Heart left ventricle (tissue), 16 donors: ENCODE measurements around the gene PCDHB11. TPM values are rescaled to one million over a fixed set of nuclear protein-coding genes. Genes with fewer than 3 reads are reported as not detected.
A peak's percentile ranks its signal among the peaks of the same experiment; 100 is the strongest.
"Not testable (repeated sequence)": the region's sequence is repeated elsewhere in the genome, so short reads cannot be mapped to it uniquely, and the experiment has no call there.

Source experiments
- ATAC-seq, 4 donors: fragments of 200-7000 bp; cut with Tn5 transposase; one replicate each; pipeline ENCODE4 v1.9.1; 2020 to 2022; ENCODE audit warnings: moderate library complexity in 4 of 4, mild to moderate bottlenecking in 3 of 4, moderate number of reproducible peaks in 1 of 4
- DNase-seq, 5 donors: peaks; one replicate each; pipeline ENCODE4 v3.0.0-alpha.2; 2020
- H3K27ac ChIP-seq, 12 donors: fragments of 200-600 bp; sonication (generic) in 4 of 12; one replicate each; pipeline versions ENCODE4 v1.5.0 to v1.8.0; 2016 to 2022; ENCODE audit warnings: mild to moderate bottlenecking in 2 of 12
- H3K27me3 ChIP-seq, 9 donors: fragments of 200-600 bp; sonication (generic) in 2 of 9; one replicate each; pipeline versions ENCODE4 v1.5.1 to v1.8.0; 2016 to 2022; ENCODE audit warnings: mild to moderate bottlenecking in 3 of 9
- H3K36me3 ChIP-seq, 9 donors: fragments of 200-600 bp; sonication (generic) in 2 of 9; one replicate each; pipeline versions ENCODE4 v1.5.0 to v1.8.0; 2018 to 2022; ENCODE audit warnings: mild to moderate bottlenecking in 2 of 9
- H3K4me1 ChIP-seq, 12 donors: fragments of 200-600 bp; sonication (generic) in 4 of 12; one replicate each; pipeline versions ENCODE4 v1.5.0 to v1.8.0; 2016 to 2022; ENCODE audit warnings: mild to moderate bottlenecking in 3 of 12
- H3K4me3 ChIP-seq, 12 donors: fragments of 200-600 bp; sonication (generic) in 4 of 12; one replicate each; pipeline versions ENCODE4 v1.5.0 to v1.8.0; 2017 to 2022; ENCODE audit warnings: mild to moderate bottlenecking in 9 of 12, moderate library complexity in 4 of 12
- H3K9me3 ChIP-seq, 12 donors: fragments of 200-600 bp; sonication (generic) in 4 of 12; one replicate each; pipeline versions ENCODE4 v1.5.0 to v1.8.0; 2016 to 2022; ENCODE audit warnings: mild to moderate bottlenecking in 1 of 12
- POLR2A ChIP-seq, 2 donors: fragments of 450-650 bp; IDR thresholded peaks; one replicate each; pipeline ENCODE4 v1.6.1; 2017; ENCODE audit warnings: antibody characterized with exemption in 2 of 2, mild to moderate bottlenecking in 2 of 2, moderate library complexity in 2 of 2
- WGBS, 4 donors: extraction: QIAGEN DNeasy Blood & Tissue Kit in 2 of 4; methylation state at CpG; one replicate each; pipeline versions ENCODE4 v1.1.5 to v1.1.7; 2013 to 2018; 5-methylcytosine and 5-hydroxymethylcytosine counted together
- intact Hi-C, 10 donors: fragments of 100-400 bp; cut with DNase I; formaldehyde crosslinking; loops; one replicate each; pipeline versions ENCODE4 v1.11.1 to v1.14.2; 2022
- polyA plus RNA-seq, 2 donors: library from polyadenylated mRNA; stranded (reverse); fragments of 200-250 nt; gene quantifications; one replicate each; pipeline ENCODE4 v1.2.3, GENCODE V29; 2013
- total RNA-seq, 9 donors: library from RNA; depleted of rRNA in 2 of 9; stranded (reverse); fragments of >200 nt in 2 of 9; fragmentation: NEBNext Ultra II Directional in 3 of 9; extraction: Animal tissue kit (Norgen Biotek cat#: 25700) in 3 of 9; gene quantifications; one replicate each; pipeline versions ENCODE4 v1.1.0 to v1.2.4, GENCODE V29; 2016 to 2023
- TF ChIP-seq, protein P1 (sequence below), 12 donors: fragments of 200-600 bp; sonication (generic) in 4 of 12; IDR thresholded peaks; one replicate each; pipeline versions ENCODE4 v1.5.0 to v1.8.0; 2018 to 2022; ENCODE audit warnings: antibody characterized with exemption in 12 of 12, mild to moderate bottlenecking in 5 of 12
- donor health status: ischemic (EF 13 %, LVEDD 7.1; RV severe dilation, severe dysfunction).
- donor health status: healthy with polysubstance abuse.
- donor health status: DM: no; HTN: yes; CAD: no.
- donor health status: DM: no; HTN: no; CAD: no.
- donor health status: ischemic (EF 25% LVEDD 6.9; RV normal size, moderate dysfunction).
- donor health status: ischemic (EF 25% LVEDD 5.7; RV mildly dilated, moderate dysfunction).
- donor health status: healthy.
- donor health status: DM: yes; HTN: yes; CAD: no.
- donor health status: ischemic (EF 35%, LVEDD 5.7; RV mildly dilated, moderate dysfunction).
- donor health status: nonischemic (EF 11% LVEDD 7.7; RV severe dilation, severe dysfunction).
- donor health status: DM: yes; HTN: yes; CAD: no.
- donor health status: PGD.
- donor health status: ischemic (EF 29% LVEDD 5.4; RV normal size, mild dysfunction).
- donor health status: nonischemic (EF 23%, LVEDD 6.1; RV moderate dilation, normal function).

Gene PCDHB11
- total and polyA plus RNA-seq, 11 donors, result 0.23 to 2.8 (median 1.1) TPM

DNA sequence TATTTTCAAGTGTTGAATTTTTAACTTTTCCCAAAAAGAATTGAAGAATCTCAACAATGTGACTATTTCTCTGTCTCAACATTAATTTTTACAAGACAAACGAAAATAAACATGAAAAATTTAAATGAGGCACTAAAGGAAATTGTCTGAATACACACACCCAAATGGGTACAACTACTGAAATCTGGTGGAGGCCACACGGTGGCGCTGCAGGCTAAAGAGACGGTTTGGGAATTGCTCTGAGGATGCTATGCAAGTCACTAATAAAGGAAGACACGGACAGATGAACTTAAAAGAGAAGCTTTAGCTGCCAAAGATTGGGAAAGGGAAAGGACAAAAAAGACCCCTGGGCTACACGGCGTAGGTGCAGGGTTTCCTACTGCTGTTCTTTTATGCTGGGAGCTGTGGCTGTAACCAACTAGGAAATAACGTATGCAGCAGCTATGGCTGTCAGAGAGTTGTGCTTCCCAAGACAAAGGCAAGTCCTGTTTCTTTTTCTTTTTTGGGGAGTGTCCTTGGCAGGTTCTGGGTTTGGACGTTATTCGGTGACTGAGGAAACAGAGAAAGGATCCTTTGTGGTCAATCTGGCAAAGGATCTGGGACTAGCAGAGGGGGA, 7.2 kb upstream of the PCDHB11 start, which contains the start of gene PCDHB10:
PCDHB10 (plus strand) TSS at position 244 of the 616 bp plus-strand sequence; CDS start at position 444, 200 bp downstream.
- Histone ChIP-seq H3K9me3 (peaks cover 0 to 94% (median 51%) of the 10 kb centered on the region in 12 donors), H3K4me1 (no peaks in the 10 kb centered on the region), H3K36me3 (peaks cover 0 to under 1% (median 0%) of the 10 kb centered on the region in 9 donors), H3K27ac (no peak within 1 kb of the TSS), H3K27me3 (peaks cover 0 to 17% (median 0%) of the 10 kb centered on the region in 9 donors), H3K4me3 (peak within 1 kb of the TSS in 2 of 12 donors; percentile 3 to 29)
- intact Hi-C loops, result loop anchor here in 1 of 10 donors (10.0 kb wide), 1 partner anchor 53 kb away; the partner anchor contains the start of gene PCDHB15
- no peak for TF ChIP-seq POLR2A (IDR thresholded peaks at IDR 0.05)
- TF ChIP-seq, protein P1, sequence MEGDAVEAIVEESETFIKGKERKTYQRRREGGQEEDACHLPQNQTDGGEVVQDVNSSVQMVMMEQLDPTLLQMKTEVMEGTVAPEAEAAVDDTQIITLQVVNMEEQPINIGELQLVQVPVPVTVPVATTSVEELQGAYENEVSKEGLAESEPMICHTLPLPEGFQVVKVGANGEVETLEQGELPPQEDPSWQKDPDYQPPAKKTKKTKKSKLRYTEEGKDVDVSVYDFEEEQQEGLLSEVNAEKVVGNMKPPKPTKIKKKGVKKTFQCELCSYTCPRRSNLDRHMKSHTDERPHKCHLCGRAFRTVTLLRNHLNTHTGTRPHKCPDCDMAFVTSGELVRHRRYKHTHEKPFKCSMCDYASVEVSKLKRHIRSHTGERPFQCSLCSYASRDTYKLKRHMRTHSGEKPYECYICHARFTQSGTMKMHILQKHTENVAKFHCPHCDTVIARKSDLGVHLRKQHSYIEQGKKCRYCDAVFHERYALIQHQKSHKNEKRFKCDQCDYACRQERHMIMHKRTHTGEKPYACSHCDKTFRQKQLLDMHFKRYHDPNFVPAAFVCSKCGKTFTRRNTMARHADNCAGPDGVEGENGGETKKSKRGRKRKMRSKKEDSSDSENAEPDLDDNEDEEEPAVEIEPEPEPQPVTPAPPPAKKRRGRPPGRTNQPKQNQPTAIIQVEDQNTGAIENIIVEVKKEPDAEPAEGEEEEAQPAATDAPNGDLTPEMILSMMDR (IDR thresholded peaks at IDR 0.05), result peak in 8 of 12 donors; percentile 12 to 51 (median 42)
- DNase-seq (no peak), ATAC-seq (no peak)
- 6 to 11% (median 8%) methylated on average over 10 of the region's 10 CpGs for WGBS, 4 donors

DNA sequence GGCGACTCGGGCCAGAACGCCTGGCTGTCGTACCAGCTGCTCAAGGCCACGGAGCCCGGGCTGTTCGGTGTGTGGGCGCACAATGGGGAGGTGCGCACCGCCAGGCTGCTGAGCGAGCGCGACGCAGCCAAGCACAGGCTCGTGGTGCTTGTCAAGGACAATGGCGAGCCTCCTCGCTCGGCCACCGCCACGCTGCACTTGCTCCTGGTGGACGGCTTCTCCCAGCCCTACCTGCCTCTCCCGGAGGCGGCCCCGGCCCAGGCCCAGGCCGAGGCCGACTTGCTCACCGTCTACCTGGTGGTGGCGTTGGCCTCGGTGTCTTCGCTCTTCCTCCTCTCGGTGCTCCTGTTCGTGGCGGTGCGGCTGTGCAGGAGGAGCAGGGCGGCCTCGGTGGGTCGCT, 5.1 kb upstream of the PCDHB11 start:
- DNase-seq, H3K4me3 ChIP-seq, H3K4me1 ChIP-seq, H3K27ac ChIP-seq, H3K36me3 ChIP-seq, ATAC-seq: not testable (repeated sequence)
- intact Hi-C loops, result loop anchor here in 1 of 10 donors (10.0 kb wide), 1 partner anchor 50 kb away; the partner anchor contains the start of gene PCDHB15
- WGBS, 4 donors, result 17 to 24% (median 22%) methylated on average over 6 to 33 of the region's 37 CpGs
- Histone ChIP-seq H3K9me3 (peaks cover 0 to 95% (median 63%) of the 10 kb centered on the region in 12 donors), H3K27me3 (peaks cover 0 to 13% (median 0%) of the 10 kb centered on the region in 9 donors)

DNA sequence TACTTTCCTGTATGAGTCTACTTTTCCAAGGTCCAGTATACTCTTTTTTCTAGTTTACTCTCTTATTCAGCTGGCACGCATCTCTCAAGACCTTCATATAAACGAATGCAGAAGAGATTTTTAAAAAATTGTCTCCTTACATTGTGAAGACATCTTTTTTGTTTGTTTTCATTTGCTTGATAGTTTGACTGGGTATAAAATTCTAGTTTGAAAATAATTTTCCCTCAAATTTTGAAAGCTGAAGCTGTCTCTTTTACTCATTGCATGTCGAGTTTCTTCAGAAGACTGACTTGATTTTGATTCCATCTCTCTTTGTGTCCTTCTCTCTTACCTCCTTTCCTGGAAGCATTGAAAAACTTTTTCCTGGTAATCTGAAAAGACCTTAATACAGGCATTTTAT, 3.1 kb upstream of the PCDHB11 start:
- DNase-seq, result no peak
- TF ChIP-seq POLR2A (IDR thresholded peaks at IDR 0.05), result no peak
- TF ChIP-seq, protein P1 (IDR thresholded peaks at IDR 0.05), result no peak
- Histone ChIP-seq H3K4me1 (no peaks in the 10 kb centered on the region), H3K36me3 (peaks cover 0 to 3% (median 0%) of the 10 kb centered on the region in 9 donors), H3K27me3 (peaks cover 0 to 10% (median 0%) of the 10 kb centered on the region in 9 donors), H3K9me3 (peaks cover 0 to 95% (median 62%) of the 10 kb centered on the region in 12 donors), H3K4me3 (no peak overlapping the region), H3K27ac (no peak overlapping the region)
- ATAC-seq, result no peak
- intact Hi-C loops, result loop anchor here in 1 of 10 donors (10.0 kb wide), 1 partner anchor 48 kb away; the partner anchor contains the start of gene PCDHB15
- 22 to 55% (median 43%) methylated on average over 3 of the region's 3 CpGs for WGBS, 4 donors

DNA sequence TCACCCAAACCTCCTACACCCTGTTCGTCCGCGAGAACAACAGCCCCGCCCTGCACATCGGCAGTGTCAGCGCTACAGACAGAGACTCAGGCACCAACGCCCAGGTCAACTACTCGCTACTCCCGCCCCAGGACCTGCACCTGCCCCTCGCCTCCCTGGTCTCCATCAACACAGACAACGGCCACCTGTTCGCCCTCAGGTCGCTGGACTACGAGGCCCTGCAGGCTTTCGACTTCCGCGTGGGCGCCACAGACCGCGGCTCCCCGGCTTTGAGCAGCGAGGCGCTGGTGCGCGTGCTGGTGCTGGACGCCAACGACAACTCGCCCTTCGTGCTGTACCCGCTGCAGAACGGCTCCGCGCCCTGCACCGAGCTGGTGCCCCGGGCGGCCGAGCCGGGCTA, 1.7 kb downstream of the PCDHB11 start:
- WGBS, 4 donors, result 27 to 34% (median 29%) methylated on average over 11 to 28 of the region's 38 CpGs

DNA sequence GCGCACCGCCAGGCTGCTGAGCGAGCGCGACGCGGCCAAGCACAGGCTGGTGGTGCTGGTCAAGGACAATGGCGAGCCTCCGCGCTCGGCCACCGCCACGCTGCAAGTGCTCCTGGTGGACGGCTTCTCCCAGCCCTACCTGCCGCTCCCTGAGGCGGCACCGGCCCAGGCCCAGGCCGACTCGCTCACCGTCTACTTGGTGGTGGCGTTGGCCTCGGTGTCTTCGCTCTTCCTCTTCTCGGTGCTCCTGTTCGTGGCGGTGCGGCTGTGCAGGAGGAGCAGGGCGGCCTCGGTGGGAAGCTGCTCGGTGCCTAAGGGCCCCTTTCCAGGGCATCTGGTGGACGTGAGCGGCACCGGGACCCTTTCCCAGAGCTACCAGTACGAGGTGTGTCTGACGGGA, 2.2 kb downstream of the PCDHB11 start:
- H3K36me3 ChIP-seq, H3K27me3 ChIP-seq, DNase-seq, H3K4me1 ChIP-seq, H3K4me3 ChIP-seq, ATAC-seq, H3K27ac ChIP-seq, intact Hi-C loops: not testable (repeated sequence)
- 29 to 42% (median 33%) methylated on average over 22 to 33 of the region's 35 CpGs for WGBS, 4 donors
- peaks cover 0 to 96% (median 42%) of the 10 kb centered on the region in 12 donors for H3K9me3 ChIP-seq

More for the DNA sequence above, 1.7 kb downstream of the PCDHB11 start:
- H3K4me1 ChIP-seq, H3K27me3 ChIP-seq, H3K4me3 ChIP-seq, DNase-seq, intact Hi-C loops, H3K36me3 ChIP-seq, ATAC-seq, H3K27ac ChIP-seq: not testable (repeated sequence)
- peaks cover 0 to 96% (median 47%) of the 10 kb centered on the region in 12 donors for H3K9me3 ChIP-seq
